ENCODE results near the gene HIVEP3.

The HIVEP3 gene

GRCh38 chr1:41652384-41653265 lies 266.1 kb downstream of the HIVEP3 start:
- H3K4me1 ChIP-seq (ENCODE audit: insufficient read depth, low read length), result peaks cover 12% of the 10 kb centered on the region; the same call in 1 of the 2 replicates

GRCh38 chr1:41650028-41650880 lies 268.5 kb downstream of the HIVEP3 start:
- H3K36me3 ChIP-seq (ENCODE audit: insufficient read depth, low read length), result no peaks in the 10 kb centered on the region
- no peaks in the 10 kb centered on the region for H3K9me3 ChIP-seq (ENCODE audit: control insufficient read depth, insufficient read depth, low read length)
- no peak overlapping the region; the same call in 1 of the 2 replicates for H3K9ac ChIP-seq (ENCODE audit: low read depth, low read length)
- peaks cover 9% of the 10 kb centered on the region; the same call in 1 of the 2 replicates for H3K4me1 ChIP-seq (ENCODE audit: insufficient read depth, low read length)

More at GRCh38 chr1:41652384-41653265, 266.1 kb downstream of the HIVEP3 start:
- Histone ChIP-seq H3K9me3 (ENCODE audit: control insufficient read depth, insufficient read depth, low read length) (no peaks in the 10 kb centered on the region), H3K9ac (ENCODE audit: low read depth, low read length) (no peak overlapping the region), H3K36me3 (ENCODE audit: insufficient read depth, low read length) (no peaks in the 10 kb centered on the region)

- no peaks in the 10 kb centered on the region for H3K9me3 ChIP-seq (ENCODE audit: control insufficient read depth, insufficient read depth, low read length)
- no peak overlapping the region; the same call in 1 of the 2 replicates for H3K9ac ChIP-seq (ENCODE audit: low read depth, low read length)
- H3K4me1 ChIP-seq (ENCODE audit: insufficient read depth, low read length), result peaks cover 9% of the 10 kb centered on the region; the same call in 1 of the 2 replicates
- no peaks in the 10 kb centered on the region for H3K36me3 ChIP-seq (ENCODE audit: insufficient read depth, low read length)
These were observed 269.2 kb downstream of the HIVEP3 start for GRCh38 chr1:41649396-41650027.

GRCh38 chr1:41648844-41649243 lies 269.9 kb downstream of the HIVEP3 start:
- Histone ChIP-seq H3K9me3 (ENCODE audit: control insufficient read depth, insufficient read depth, low read length) (no peaks in the 10 kb centered on the region), H3K9ac (ENCODE audit: low read depth, low read length) (no peak overlapping the region), H3K36me3 (ENCODE audit: insufficient read depth, low read length) (no peaks in the 10 kb centered on the region), H3K4me1 (ENCODE audit: insufficient read depth, low read length) (peaks cover 9% of the 10 kb centered on the region; the same call in 1 of the 2 replicates)

- peaks cover 9% of the 10 kb centered on the region; the same call in 1 of the 2 replicates for H3K4me1 ChIP-seq (ENCODE audit: insufficient read depth, low read length)
- no peak overlapping the region for H3K9ac ChIP-seq (ENCODE audit: low read depth, low read length)
- H3K36me3 ChIP-seq (ENCODE audit: insufficient read depth, low read length), result no peaks in the 10 kb centered on the region
- H3K9me3 ChIP-seq (ENCODE audit: control insufficient read depth, insufficient read depth, low read length), result no peaks in the 10 kb centered on the region
These were observed 270.5 kb downstream of the HIVEP3 start for GRCh38 chr1:41648230-41648629.

GRCh38 chr1:41647221-41648135 lies 271.2 kb downstream of the HIVEP3 start:
- H3K9me3 ChIP-seq (ENCODE audit: control insufficient read depth, insufficient read depth, low read length), result no peaks in the 10 kb centered on the region
- no peaks in the 10 kb centered on the region for H3K36me3 ChIP-seq (ENCODE audit: insufficient read depth, low read length)
- no peak overlapping the region for H3K9ac ChIP-seq (ENCODE audit: low read depth, low read length)
- H3K4me1 ChIP-seq (ENCODE audit: insufficient read depth, low read length), result peaks cover 9% of the 10 kb centered on the region; the same call in 1 of the 2 replicates

- Histone ChIP-seq H3K4me1 (ENCODE audit: insufficient read depth, low read length) (peaks cover 9% of the 10 kb centered on the region; the same call in 1 of the 2 replicates), H3K36me3 (ENCODE audit: insufficient read depth, low read length) (no peaks in the 10 kb centered on the region), H3K9me3 (ENCODE audit: control insufficient read depth, insufficient read depth, low read length) (no peaks in the 10 kb centered on the region), H3K9ac (ENCODE audit: low read depth, low read length) (no peak overlapping the region)
These were observed 272.5 kb downstream of the HIVEP3 start for GRCh38 chr1:41646186-41646585.

GRCh38 chr1:41645062-41645461 lies 273.7 kb downstream of the HIVEP3 start:
- Histone ChIP-seq H3K36me3 (ENCODE audit: insufficient read depth, low read length) (no peaks in the 10 kb centered on the region), H3K9me3 (ENCODE audit: control insufficient read depth, insufficient read depth, low read length) (no peaks in the 10 kb centered on the region), H3K4me1 (ENCODE audit: insufficient read depth, low read length) (peaks cover 7% of the 10 kb centered on the region; the same call in 1 of the 2 replicates), H3K9ac (ENCODE audit: low read depth, low read length) (no peak overlapping the region)

- Histone ChIP-seq H3K36me3 (ENCODE audit: insufficient read depth, low read length) (no peaks in the 10 kb centered on the region), H3K4me1 (ENCODE audit: insufficient read depth, low read length) (peaks cover 11% of the 10 kb centered on the region; the same call in 1 of the 2 replicates), H3K9ac (ENCODE audit: low read depth, low read length) (no peak overlapping the region), H3K9me3 (ENCODE audit: control insufficient read depth, insufficient read depth, low read length) (no peaks in the 10 kb centered on the region)
These were observed 275.6 kb downstream of the HIVEP3 start for GRCh38 chr1:41642922-41643821.

- no peaks in the 10 kb centered on the region for H3K36me3 ChIP-seq (ENCODE audit: insufficient read depth, low read length)
- H3K4me1 ChIP-seq (ENCODE audit: insufficient read depth, low read length), result peaks cover 11% of the 10 kb centered on the region; the same call in 1 of the 2 replicates
- H3K9ac ChIP-seq (ENCODE audit: low read depth, low read length), result no peak overlapping the region
- H3K9me3 ChIP-seq (ENCODE audit: control insufficient read depth, insufficient read depth, low read length), result no peaks in the 10 kb centered on the region
These were observed 276.7 kb downstream of the HIVEP3 start for GRCh38 chr1:41641941-41642527.

GRCh38 chr1:41641475-41641814 lies 277.3 kb downstream of the HIVEP3 start:
- Histone ChIP-seq H3K9ac (ENCODE audit: low read depth, low read length) (no peak overlapping the region), H3K4me1 (ENCODE audit: insufficient read depth, low read length) (peaks cover 11% of the 10 kb centered on the region; the same call in 1 of the 2 replicates), H3K9me3 (ENCODE audit: control insufficient read depth, insufficient read depth, low read length) (no peaks in the 10 kb centered on the region), H3K36me3 (ENCODE audit: insufficient read depth, low read length) (no peaks in the 10 kb centered on the region)

GRCh38 chr1:41640756-41641474 lies 277.8 kb downstream of the HIVEP3 start:
- no peaks in the 10 kb centered on the region for H3K36me3 ChIP-seq (ENCODE audit: insufficient read depth, low read length)
- H3K4me1 ChIP-seq (ENCODE audit: insufficient read depth, low read length), result peaks cover 11% of the 10 kb centered on the region; the same call in 1 of the 2 replicates
- no peak overlapping the region for H3K9ac ChIP-seq (ENCODE audit: low read depth, low read length)
- H3K9me3 ChIP-seq (ENCODE audit: control insufficient read depth, insufficient read depth, low read length), result no peaks in the 10 kb centered on the region
